Lower leg skin (tissue), 3 donors: ENCODE measurements around the gene HSPA4L.

Source experiments
- POLR2A ChIP-seq, 2 donors: fragments of 450-650 bp; IDR thresholded peaks; one replicate each; pipeline ENCODE4 v1.6.1; 2016 to 2017; ENCODE audit warnings: antibody characterized with exemption in 2 of 2, mild to moderate bottlenecking in 1 of 2, moderate library complexity in 1 of 2
- TF ChIP-seq, protein P1 (sequence below), 3 donors: fragments of 450-650 bp; IDR thresholded peaks; one replicate each; pipeline ENCODE4 v1.5.1; 2016; ENCODE audit warnings: antibody characterized with exemption in 3 of 3, mild to moderate bottlenecking in 3 of 3, moderate library complexity in 2 of 3

DNA sequence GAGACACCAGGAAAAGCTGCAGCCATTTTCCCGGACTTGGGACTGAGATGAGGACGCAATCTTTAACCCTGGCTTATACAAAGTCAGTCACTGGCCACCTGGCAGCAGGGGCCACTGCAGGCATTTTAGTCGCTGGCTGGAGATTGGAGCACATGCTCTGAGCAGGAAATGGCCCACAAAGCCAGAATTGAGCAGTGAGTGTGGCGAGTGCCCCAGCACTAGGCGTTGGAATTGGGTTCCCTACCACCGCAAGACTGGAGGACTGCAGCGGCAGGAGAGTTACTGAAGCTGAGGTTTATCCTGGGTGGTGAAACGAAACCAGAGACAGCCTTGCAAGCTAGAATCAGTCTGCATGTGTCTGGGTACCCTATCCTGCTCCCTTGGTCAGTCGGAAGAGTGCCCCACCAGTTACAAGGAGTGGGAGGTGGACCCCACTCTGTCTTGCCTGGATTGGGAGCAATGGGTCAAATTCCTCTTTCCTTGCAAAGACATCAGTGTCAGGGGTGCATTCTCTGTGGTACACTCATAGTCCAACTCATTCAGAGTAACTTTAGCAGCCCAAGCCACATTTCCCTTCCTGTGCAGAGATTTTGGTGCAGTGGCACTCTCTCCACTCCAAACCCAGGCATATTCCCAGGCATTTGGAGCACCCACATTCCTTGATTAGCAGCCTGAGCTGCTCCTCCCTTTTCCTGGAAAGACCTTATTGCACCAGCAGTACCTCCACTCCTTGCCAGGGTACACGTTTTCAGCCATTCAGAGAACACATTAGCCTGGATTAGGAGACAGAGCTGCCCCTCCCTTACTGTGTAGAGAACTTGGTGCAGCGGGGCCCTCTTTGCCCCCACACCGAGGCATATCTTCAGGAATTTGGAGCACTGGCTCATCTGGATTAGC, 61.8 kb downstream of the HSPA4L start:
- no peak for TF ChIP-seq POLR2A (IDR thresholded peaks at IDR 0.05)
- TF ChIP-seq, protein P1, sequence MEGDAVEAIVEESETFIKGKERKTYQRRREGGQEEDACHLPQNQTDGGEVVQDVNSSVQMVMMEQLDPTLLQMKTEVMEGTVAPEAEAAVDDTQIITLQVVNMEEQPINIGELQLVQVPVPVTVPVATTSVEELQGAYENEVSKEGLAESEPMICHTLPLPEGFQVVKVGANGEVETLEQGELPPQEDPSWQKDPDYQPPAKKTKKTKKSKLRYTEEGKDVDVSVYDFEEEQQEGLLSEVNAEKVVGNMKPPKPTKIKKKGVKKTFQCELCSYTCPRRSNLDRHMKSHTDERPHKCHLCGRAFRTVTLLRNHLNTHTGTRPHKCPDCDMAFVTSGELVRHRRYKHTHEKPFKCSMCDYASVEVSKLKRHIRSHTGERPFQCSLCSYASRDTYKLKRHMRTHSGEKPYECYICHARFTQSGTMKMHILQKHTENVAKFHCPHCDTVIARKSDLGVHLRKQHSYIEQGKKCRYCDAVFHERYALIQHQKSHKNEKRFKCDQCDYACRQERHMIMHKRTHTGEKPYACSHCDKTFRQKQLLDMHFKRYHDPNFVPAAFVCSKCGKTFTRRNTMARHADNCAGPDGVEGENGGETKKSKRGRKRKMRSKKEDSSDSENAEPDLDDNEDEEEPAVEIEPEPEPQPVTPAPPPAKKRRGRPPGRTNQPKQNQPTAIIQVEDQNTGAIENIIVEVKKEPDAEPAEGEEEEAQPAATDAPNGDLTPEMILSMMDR (IDR thresholded peaks at IDR 0.05): no peak
